HG02678 (cell line): ENCODE results near the gene TRMT11.

Experiments
- ATAC-seq: cut with Tn5 transposase; IDR thresholded peaks from one replicate; pipeline ENCODE4 v1.9.1; 2021; ENCODE audit warnings: mild to moderate bottlenecking, moderate library complexity; ENCODE audit not compliant: unreplicated experiment

TRMT11 gene

DNA sequence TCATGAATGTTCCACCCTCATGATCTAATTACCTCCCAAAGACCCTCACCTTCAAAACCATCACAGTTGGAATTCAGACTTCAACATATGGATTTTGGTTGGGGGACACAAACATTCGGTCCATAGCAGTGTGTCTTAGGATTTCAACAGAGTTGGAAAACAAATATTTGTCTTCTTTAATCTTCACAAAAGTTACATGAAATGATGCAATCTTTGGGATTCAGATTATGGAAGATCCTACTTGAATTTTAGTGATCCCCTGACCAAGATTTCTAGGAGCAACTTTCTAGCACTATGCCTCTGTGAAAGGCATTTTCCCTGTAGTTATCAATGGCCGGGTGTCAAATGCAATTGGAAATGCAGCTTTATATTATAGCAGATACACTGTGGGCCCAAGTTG is 86.5 kb downstream of the TRMT11 start:
- no peak for ATAC-seq

DNA sequence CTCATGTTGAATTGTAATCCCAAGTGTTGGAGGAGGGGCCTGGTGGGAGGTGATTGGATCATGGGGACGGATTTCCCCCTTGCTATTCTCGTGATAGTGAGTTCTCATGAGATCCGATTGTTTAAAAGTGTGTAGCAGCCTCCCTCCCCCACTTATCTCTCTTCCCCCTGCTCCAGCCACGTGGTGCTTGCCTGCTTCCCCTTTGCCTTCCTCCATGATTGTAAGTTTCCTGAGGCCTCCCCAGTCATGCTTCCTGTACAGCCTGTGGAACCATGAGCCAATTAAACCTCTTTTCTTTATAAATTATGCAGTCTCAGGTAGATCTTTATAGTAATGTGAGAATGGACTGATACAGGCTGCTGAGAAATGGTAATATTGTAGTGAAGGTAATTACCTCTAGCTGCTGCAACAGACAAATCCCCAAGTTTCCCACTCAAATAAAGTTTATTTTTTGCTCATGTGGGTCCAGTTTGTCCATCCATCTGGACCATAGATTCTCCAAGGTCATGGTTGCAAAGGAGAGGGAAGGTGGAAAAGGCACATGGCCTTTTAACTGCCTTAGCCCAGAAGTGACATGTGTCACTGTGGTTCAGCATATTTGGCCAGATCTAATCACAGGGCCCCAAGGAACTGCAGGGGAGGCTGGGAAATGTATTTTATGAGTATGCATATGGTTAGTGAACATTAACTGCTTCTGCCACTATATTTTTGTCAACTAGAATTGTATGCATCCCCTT is 89.2 kb downstream of the TRMT11 start:
- no peak for ATAC-seq

DNA sequence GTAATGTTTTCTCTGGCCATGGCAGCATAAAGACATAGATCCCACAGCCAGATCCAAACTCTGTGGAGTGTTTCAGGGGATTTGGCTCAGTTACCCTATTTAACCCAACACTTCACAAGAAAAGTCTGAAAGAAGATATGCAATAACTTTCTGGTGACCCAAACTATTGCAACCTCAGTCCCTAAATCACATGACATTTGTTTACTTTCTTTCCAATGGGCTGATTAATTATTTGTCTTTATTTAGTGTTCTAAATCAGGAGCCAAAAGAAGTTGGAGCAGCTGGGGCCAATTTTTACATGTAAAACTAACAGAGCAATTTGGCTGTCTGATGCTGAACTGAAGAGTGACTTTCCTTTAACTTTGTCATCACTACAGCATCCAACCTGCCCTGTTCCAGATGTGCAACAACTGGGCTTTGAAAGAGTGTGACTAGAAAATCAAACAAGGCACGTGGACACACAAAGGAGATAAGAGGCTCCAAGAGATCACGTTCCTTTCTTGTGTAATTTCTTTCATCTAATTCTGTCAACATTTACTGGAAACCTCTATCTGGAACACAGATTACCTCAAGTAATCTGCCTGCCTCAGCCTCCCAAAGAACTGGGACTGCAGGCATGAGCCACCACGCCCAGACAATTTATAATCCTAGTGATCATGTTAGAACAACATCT is 90.8 kb downstream of the TRMT11 start:
- ATAC-seq = no peak

DNA sequence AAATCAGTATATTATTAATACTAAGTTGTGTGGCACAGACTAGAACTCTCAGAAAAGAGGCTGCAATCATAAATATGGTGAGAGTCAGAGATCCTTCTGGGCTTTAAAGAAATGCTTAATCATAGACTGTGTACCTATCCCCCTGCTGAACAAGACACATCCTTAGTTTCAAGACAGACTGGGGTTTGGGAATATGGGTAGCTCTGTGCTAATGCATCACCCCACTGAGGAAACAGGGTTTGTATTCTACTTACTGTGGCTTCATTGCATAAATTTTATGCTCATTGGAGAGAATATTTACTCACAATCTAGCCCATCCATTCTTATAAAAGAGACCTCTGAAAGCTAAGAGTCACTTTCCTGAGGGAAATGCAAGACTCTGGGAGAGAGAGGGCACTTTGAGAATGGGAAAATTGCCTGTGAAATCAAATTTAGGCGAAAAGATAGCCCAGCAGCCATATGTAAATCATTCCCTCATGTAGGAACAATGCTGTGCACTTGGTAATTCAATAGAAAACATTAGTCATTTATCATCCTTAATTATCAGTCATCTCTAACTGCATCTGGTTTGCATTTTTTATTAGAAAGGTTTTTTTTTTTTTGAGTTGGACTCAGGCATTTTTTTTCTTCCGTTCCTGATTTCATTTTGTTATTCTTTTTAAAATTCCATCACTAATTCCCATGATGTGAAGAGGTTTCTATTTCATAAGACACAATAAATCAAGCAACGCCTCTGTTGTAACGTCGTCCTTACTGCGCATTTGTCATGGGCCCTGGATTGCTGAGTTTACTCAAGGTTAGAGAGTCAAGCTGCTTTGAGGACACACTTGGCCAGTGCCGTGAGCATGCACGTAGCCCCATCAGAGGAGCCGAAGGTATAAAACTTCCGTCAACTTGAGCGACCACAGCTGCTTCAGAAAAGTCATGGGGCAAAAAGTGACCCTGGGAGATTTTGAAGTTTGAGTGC is 91.8 kb downstream of the TRMT11 start:
- no peak for ATAC-seq

DNA sequence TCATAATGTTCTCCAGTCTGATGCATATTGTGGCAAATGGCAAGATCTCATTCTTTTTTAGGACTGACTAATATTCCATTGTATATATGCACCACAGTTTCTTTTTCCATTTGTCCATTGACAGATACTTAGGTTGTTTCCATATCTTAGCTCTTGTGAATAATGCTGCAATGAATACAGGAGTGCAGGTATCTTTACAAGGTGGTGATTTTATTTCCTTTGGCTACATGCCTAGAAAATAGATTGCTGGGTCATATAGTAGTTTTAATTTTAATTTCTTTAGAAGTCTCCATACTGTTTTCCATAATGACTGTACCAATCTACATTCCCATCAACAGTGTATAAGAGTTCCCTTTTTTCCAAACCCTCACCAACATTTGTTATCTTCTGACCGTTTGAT is 97.5 kb downstream of the TRMT11 start:
- no peak for ATAC-seq

DNA sequence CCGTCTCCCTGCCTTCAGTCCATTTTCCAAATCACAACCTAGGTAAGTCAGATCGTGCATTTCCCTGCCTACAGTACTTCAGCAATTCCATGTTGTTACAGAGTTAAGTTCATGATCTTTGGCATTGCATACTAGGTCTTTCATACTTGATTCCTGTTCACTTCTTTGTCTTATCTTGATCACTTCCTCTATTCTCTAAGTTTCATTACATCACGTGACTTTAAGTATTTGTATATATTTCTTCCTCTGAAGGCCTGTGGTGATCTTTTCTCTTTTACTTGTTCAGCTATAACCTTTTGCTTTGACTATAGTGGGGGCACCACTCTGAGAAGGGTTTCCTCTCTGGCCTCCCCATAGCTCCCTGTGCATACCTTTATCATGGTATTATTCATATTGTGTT is 100.2 kb downstream of the TRMT11 start:
- ATAC-seq = no peak
